ENCODE results near the gene LPAR6. TPM values are rescaled to one million over a fixed set of nuclear protein-coding genes. Genes with fewer than 3 reads are reported as not detected.
"Not testable (repeated sequence)": the region's sequence is repeated elsewhere in the genome, so short reads cannot be mapped to it uniquely, and the experiment has no call there.

The LPAR6 gene
- total RNA-seq, result 4.5 and 5.8 TPM in 2 replicates

GRCh38 chr13:48412881-48413351, at the start of gene LPAR6:
Gene LPAR6 (minus strand): TSS chr13:48413113. CDS start chr13:48412423, 690 bp downstream.
- intact Hi-C loops (cut with micrococcal nuclease), result no loop called here
- peak within 1 kb of the TSS; percentile 91 for H3K4me3 Mint-ChIP-seq (ENCODE audit: low read depth)
- H3K9me3 Mint-ChIP-seq, result peaks cover 16% of the 10 kb centered on the region
- H3K27me3 Mint-ChIP-seq (ENCODE audit: low read depth), result no peaks in the 10 kb centered on the region
- H3K4me1 Mint-ChIP-seq (ENCODE audit: low read depth), result peaks cover 39% of the 10 kb centered on the region
- no peak for DNase-seq (ENCODE audit: low spot score)
- peak within 1 kb of the TSS; percentile 90 for H3K27ac Mint-ChIP-seq
- H3K36me3 Mint-ChIP-seq (ENCODE audit: low read depth), result peaks cover 41% of the 10 kb centered on the region

GRCh38 chr13:48457578-48458242, 44.8 kb upstream of the LPAR6 start:
- H3K4me1 Mint-ChIP-seq (ENCODE audit: low read depth), result peaks cover 7% of the 10 kb centered on the region
- H3K36me3 Mint-ChIP-seq (ENCODE audit: low read depth), result peaks cover 71% of the 10 kb centered on the region
- intact Hi-C loops (cut with micrococcal nuclease), result no loop called here
- no peak overlapping the region for H3K4me3 Mint-ChIP-seq (ENCODE audit: low read depth)
- peaks cover 8% of the 10 kb centered on the region for H3K9me3 Mint-ChIP-seq
- H3K27ac Mint-ChIP-seq, result no peak overlapping the region
- H3K27me3 Mint-ChIP-seq (ENCODE audit: low read depth), result no peaks in the 10 kb centered on the region
- no peak for DNase-seq (ENCODE audit: low spot score)

GRCh38 chr13:48456546-48456945, 43.6 kb upstream of the LPAR6 start:
- Mint-ChIP-seq H3K27ac (no peak overlapping the region), H3K9me3 (peaks cover 20% of the 10 kb centered on the region), H3K36me3 (ENCODE audit: low read depth) (peaks cover 75% of the 10 kb centered on the region), H3K4me3 (ENCODE audit: low read depth) (no peak overlapping the region), H3K4me1 (ENCODE audit: low read depth) (peaks cover 13% of the 10 kb centered on the region), H3K27me3 (ENCODE audit: low read depth) (no peaks in the 10 kb centered on the region)
- DNase-seq (ENCODE audit: low spot score), result no peak
- intact Hi-C loops (cut with micrococcal nuclease), result no loop called here

GRCh38 chr13:48451196-48451595, 38.3 kb upstream of the LPAR6 start:
- H3K36me3 Mint-ChIP-seq (ENCODE audit: low read depth), result peaks cover 63% of the 10 kb centered on the region
- H3K9me3 Mint-ChIP-seq, result peaks cover 36% of the 10 kb centered on the region
- peaks cover 30% of the 10 kb centered on the region for H3K4me1 Mint-ChIP-seq (ENCODE audit: low read depth)
- H3K27me3 Mint-ChIP-seq (ENCODE audit: low read depth); H3K27ac Mint-ChIP-seq; intact Hi-C loops (cut with micrococcal nuclease); H3K4me3 Mint-ChIP-seq (ENCODE audit: low read depth); DNase-seq (ENCODE audit: low spot score): not testable (repeated sequence)

- Mint-ChIP-seq H3K4me1 (ENCODE audit: low read depth) (peaks cover 30% of the 10 kb centered on the region), H3K27ac (no peak overlapping the region), H3K4me3 (ENCODE audit: low read depth) (no peak overlapping the region), H3K27me3 (ENCODE audit: low read depth) (no peaks in the 10 kb centered on the region), H3K36me3 (ENCODE audit: low read depth) (peaks cover 55% of the 10 kb centered on the region), H3K9me3 (peaks cover 36% of the 10 kb centered on the region)
- intact Hi-C loops (cut with micrococcal nuclease), result loop anchor here (2.0 to 5.0 kb wide), 2 partner anchors 47 to 48 kb away; no protein-coding TSS in a partner anchor
- DNase-seq (ENCODE audit: low spot score), result no peak
These were observed 36.7 kb upstream of the LPAR6 start for GRCh38 chr13:48449656-48450055.

- no peak for DNase-seq (ENCODE audit: low spot score)
- Mint-ChIP-seq H3K36me3 (ENCODE audit: low read depth) (peaks cover 54% of the 10 kb centered on the region), H3K4me3 (ENCODE audit: low read depth) (peak overlapping the region; percentile 20), H3K27ac (no peak overlapping the region), H3K27me3 (ENCODE audit: low read depth) (no peaks in the 10 kb centered on the region), H3K4me1 (ENCODE audit: low read depth) (peaks cover 34% of the 10 kb centered on the region), H3K9me3 (peaks cover 36% of the 10 kb centered on the region)
- intact Hi-C loops (cut with micrococcal nuclease), result loop anchor here (2.0 to 5.0 kb wide), 2 partner anchors 46 to 48 kb away; no protein-coding TSS in a partner anchor
These were observed 36.2 kb upstream of the LPAR6 start for GRCh38 chr13:48448959-48449614.

- Mint-ChIP-seq H3K9me3 (peaks cover 33% of the 10 kb centered on the region), H3K4me3 (ENCODE audit: low read depth) (no peak overlapping the region), H3K27me3 (ENCODE audit: low read depth) (no peaks in the 10 kb centered on the region), H3K27ac (no peak overlapping the region), H3K4me1 (ENCODE audit: low read depth) (peaks cover 36% of the 10 kb centered on the region), H3K36me3 (ENCODE audit: low read depth) (peaks cover 49% of the 10 kb centered on the region)
- intact Hi-C loops (cut with micrococcal nuclease), result loop anchor here (2.0 to 5.0 kb wide), 2 partner anchors 46 to 49 kb away; no protein-coding TSS in a partner anchor
- DNase-seq (ENCODE audit: low spot score), result no peak
These were observed 35.5 kb upstream of the LPAR6 start for GRCh38 chr13:48448285-48448958.

- H3K4me3 Mint-ChIP-seq (ENCODE audit: low read depth), result no peak overlapping the region
- intact Hi-C loops (cut with micrococcal nuclease), result loop anchor here (5.0 kb wide), 1 partner anchor 51 kb away; no protein-coding TSS in a partner anchor
- peaks cover 26% of the 10 kb centered on the region for H3K4me1 Mint-ChIP-seq (ENCODE audit: low read depth)
- H3K27ac Mint-ChIP-seq, result no peak overlapping the region
- H3K9me3 Mint-ChIP-seq, result peaks cover 15% of the 10 kb centered on the region
- H3K36me3 Mint-ChIP-seq (ENCODE audit: low read depth), result peaks cover 31% of the 10 kb centered on the region
- H3K27me3 Mint-ChIP-seq (ENCODE audit: low read depth), result no peaks in the 10 kb centered on the region
- no peak for DNase-seq (ENCODE audit: low spot score)
These were observed 33.6 kb upstream of the LPAR6 start for GRCh38 chr13:48446464-48446863.

GRCh38 chr13:48443442-48444208, 30.7 kb upstream of the LPAR6 start:
- Mint-ChIP-seq H3K27ac (peak overlapping the region; percentile 29), H3K9me3 (no peaks in the 10 kb centered on the region), H3K4me1 (ENCODE audit: low read depth) (peaks cover 17% of the 10 kb centered on the region), H3K36me3 (ENCODE audit: low read depth) (peaks cover 11% of the 10 kb centered on the region), H3K27me3 (ENCODE audit: low read depth) (no peaks in the 10 kb centered on the region), H3K4me3 (ENCODE audit: low read depth) (no peak overlapping the region)
- DNase-seq (ENCODE audit: low spot score), result no peak
- intact Hi-C loops (cut with micrococcal nuclease), result loop anchor here (1.0 kb wide), 1 partner anchor 119 kb away; no protein-coding TSS in a partner anchor

- H3K4me1 Mint-ChIP-seq (ENCODE audit: low read depth), result peaks cover 16% of the 10 kb centered on the region
- intact Hi-C loops (cut with micrococcal nuclease), result no loop called here
These were observed 24.5 kb upstream of the LPAR6 start for GRCh38 chr13:48437371-48437770.

GRCh38 chr13:48436661-48437288, 23.9 kb upstream of the LPAR6 start:
- no peak for DNase-seq (ENCODE audit: low spot score)
- Mint-ChIP-seq H3K27ac (no peak overlapping the region), H3K9me3 (no peaks in the 10 kb centered on the region), H3K36me3 (ENCODE audit: low read depth) (peaks cover 23% of the 10 kb centered on the region), H3K4me1 (ENCODE audit: low read depth) (peaks cover 22% of the 10 kb centered on the region), H3K4me3 (ENCODE audit: low read depth) (no peak overlapping the region), H3K27me3 (ENCODE audit: low read depth) (no peaks in the 10 kb centered on the region)
- intact Hi-C loops (cut with micrococcal nuclease), result no loop called here

More at GRCh38 chr13:48437371-48437770, 24.5 kb upstream of the LPAR6 start:
- no peak overlapping the region for H3K4me3 Mint-ChIP-seq (ENCODE audit: low read depth)
- H3K27me3 Mint-ChIP-seq (ENCODE audit: low read depth), result no peaks in the 10 kb centered on the region
- no peak for DNase-seq (ENCODE audit: low spot score)
- no peak overlapping the region for H3K27ac Mint-ChIP-seq
- H3K36me3 Mint-ChIP-seq (ENCODE audit: low read depth), result peaks cover 20% of the 10 kb centered on the region
- H3K9me3 Mint-ChIP-seq, result no peaks in the 10 kb centered on the region

- Mint-ChIP-seq H3K27me3 (ENCODE audit: low read depth) (no peaks in the 10 kb centered on the region), H3K4me3 (ENCODE audit: low read depth) (no peak overlapping the region), H3K27ac (no peak overlapping the region), H3K9me3 (peaks cover under 1% of the 10 kb centered on the region), H3K36me3 (ENCODE audit: low read depth) (peaks cover 25% of the 10 kb centered on the region), H3K4me1 (ENCODE audit: low read depth) (peaks cover 30% of the 10 kb centered on the region)
- intact Hi-C loops (cut with micrococcal nuclease), result no loop called here
- no peak for DNase-seq (ENCODE audit: low spot score)
These were observed 21.3 kb upstream of the LPAR6 start for GRCh38 chr13:48434200-48434599.
